ENCODE results near the gene USP21. TPM values are rescaled to one million over a fixed set of nuclear protein-coding genes. Genes with fewer than 3 reads are reported as not detected.

The USP21 gene
- total and polyA plus RNA-seq, 4 experiments from 2014 or later: 15.5 to 63.6 (median 46.3) TPM

DNA sequence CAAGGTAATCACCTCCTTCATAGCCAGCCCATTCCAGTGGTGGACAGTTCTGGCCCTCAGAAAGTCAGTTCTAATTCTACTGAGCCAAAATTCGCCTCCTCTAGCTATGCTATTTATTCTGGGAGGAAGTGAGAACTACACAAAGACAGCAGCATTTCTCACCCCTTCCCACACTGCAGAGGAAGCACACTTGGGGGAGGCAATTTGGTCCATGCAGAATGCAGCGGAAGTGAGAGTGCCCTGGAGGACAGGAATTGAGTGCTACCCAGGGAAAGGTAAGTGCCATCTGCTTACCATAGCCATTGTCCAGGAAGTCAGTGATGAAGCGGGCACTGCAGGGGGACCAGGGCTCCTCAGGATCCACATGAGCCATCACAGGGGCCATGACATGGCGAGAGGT, 35.9 kb downstream of the USP21 start:
- Histone ChIP-seq H3K4me1 (ENCODE audit: insufficient read depth, low read length) (peaks cover 36% of the 10 kb centered on the region), H3K27ac (ENCODE audit: low read depth, low read length) (no peak overlapping the region), H3K9me3 (ENCODE audit: control insufficient read depth in 1 of 2, low read length in 2 of 2) (no peaks in the 10 kb centered on the region), H3K36me3 (ENCODE audit: insufficient read depth, low read length) (no peaks in the 10 kb centered on the region), H3K27me3 (ENCODE audit: insufficient read depth, low read length) (no peaks in the 10 kb centered on the region), H3K4me3 (ENCODE audit: low read length in 2 of 2) (no peak overlapping the region)
- Mint-ChIP-seq H3K36me3 (peaks cover 0 to 2% of the 10 kb centered on the region in 2 donors), H3K4me3 (peak overlapping the region in 2 of 8 donors; percentile 11 to 12), H3K27ac (peak overlapping the region in 3 of 7 donors; percentile 15 to 72 (median 25)), H3K4me1 (peaks cover 16 to 31% (median 24%) of the 10 kb centered on the region in 4 donors), H3K9me3 (no peaks in the 10 kb centered on the region), H3K27me3 (peaks cover 0 to 1% of the 10 kb centered on the region in 2 donors)
- DNase-seq: no peak
- POLR2A ChIA-PET (ENCODE audit: partially characterized antibody): interaction anchor here (1.4 to 5.7 kb wide), 2 partner anchors 30 kb away, joined by 5 to 37 read pairs; partner anchors contain the start of genes PPOX and TOMM40L
- intact Hi-C loops (cut with micrococcal nuclease): no loop called here
- CTCF ChIA-PET (ENCODE audit: partially characterized antibody): interaction anchor here (1.3 to 10.9 kb wide), 5 partner anchors 8 to 40 kb away, joined by 3 to 131 read pairs (median 115); partner anchors contain the start of genes APOA2, NDUFS2, PPOX and TOMM40L

DNA sequence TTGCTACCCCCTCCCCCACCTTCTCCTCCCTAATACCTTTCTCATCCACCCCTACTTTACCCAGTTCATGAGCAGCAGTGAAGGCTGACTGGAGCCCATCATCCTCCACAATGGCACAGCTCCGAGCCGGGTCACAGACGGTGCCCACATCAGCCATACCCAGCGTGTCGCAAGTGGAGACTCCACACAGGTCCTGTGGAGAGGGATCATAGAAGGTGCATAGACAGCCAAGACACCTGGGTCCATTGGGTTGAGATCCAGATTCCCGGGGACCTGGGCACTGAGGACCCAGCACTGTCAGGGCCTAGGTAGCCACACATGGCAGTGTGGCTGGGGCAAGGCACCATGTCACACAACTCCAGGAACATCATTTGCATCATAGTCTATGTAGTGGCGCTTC, 36.8 kb downstream of the USP21 start:
- Histone ChIP-seq H3K36me3 (ENCODE audit: insufficient read depth, low read length) (no peaks in the 10 kb centered on the region), H3K4me3 (ENCODE audit: low read length in 2 of 2) (no peak overlapping the region), H3K27me3 (ENCODE audit: insufficient read depth, low read length) (no peaks in the 10 kb centered on the region), H3K9me3 (ENCODE audit: control insufficient read depth in 1 of 2, low read length in 2 of 2) (no peaks in the 10 kb centered on the region), H3K27ac (ENCODE audit: low read depth, low read length) (no peak overlapping the region), H3K4me1 (ENCODE audit: insufficient read depth, low read length) (peaks cover 40% of the 10 kb centered on the region)
- H3K4me1 Mint-ChIP-seq: peaks cover 19 to 41% (median 32%) of the 10 kb centered on the region in 4 donors
- H3K27me3 Mint-ChIP-seq: peaks cover 0 to 1% of the 10 kb centered on the region in 2 donors
- ChIA-PET CTCF (ENCODE audit: partially characterized antibody) (interaction anchor here (1.3 to 10.9 kb wide), 3 partner anchors 9 to 30 kb away, joined by 3 to 131 read pairs (median 115); partner anchors contain the start of genes APOA2, PPOX and TOMM40L), POLR2A (ENCODE audit: partially characterized antibody) (interaction anchor here (0.7 kb wide), 1 partner anchor 16 kb away, joined by 3 read pairs; no protein-coding TSS in a partner anchor)
- peaks cover 0 to 2% of the 10 kb centered on the region in 2 donors for H3K36me3 Mint-ChIP-seq
- H3K9me3 Mint-ChIP-seq: no peaks in the 10 kb centered on the region
- intact Hi-C loops (cut with micrococcal nuclease): no loop called here
- H3K4me3 Mint-ChIP-seq: no peak overlapping the region
- DNase-seq: no peak
- no peak overlapping the region for H3K27ac Mint-ChIP-seq

DNA sequence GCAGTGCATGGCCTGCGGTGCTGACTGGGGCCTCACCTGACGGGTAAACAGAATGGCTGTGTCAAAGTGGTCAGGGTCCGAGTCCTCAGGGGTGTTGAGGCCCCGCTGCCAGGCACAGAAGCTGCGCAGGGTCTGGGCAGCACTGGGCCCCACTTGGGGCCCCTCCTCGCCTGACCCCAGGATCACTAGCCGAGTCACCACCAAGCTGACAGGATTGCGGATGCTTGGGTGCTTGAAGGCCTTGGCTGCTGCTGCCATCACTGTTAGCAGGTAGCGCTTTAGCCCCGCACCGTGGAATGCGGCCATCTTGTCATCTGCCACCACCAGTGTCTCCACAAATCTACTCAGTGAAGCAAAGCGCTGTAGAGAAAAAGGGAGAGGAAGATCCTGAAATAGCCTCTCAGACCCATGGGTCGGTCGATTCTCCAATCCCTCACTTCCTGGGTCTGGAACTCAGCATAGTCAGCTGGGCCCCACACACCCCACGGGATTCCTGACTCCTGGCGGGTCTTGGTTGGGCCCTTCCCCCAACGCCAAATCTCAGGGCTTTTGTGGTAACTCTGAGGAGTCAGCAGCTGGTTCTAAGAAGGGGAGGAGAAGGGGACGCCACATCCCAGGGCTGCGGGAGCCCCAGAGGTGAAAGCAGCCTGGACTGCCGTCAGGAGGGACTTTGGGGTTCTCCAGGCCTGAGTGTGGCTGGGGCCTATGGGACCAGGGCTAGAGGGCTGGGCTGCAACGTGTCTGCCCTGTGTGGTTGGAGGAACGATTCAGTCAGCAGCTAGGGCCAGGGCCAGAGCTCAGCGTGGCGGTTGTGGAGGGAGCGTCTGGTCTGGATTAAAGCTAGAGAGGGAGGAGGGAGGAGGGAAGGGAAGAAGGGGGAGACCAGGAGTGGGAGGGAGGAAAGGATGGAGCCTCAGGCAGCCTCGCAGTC, 37.5 kb downstream of the USP21 start:
- ChIA-PET CTCF (ENCODE audit: partially characterized antibody) (interaction anchor here (1.3 to 8.7 kb wide), 2 partner anchors 8 to 28 kb away, joined by 3 to 131 read pairs; partner anchors contain the start of genes APOA2 and TOMM40L), POLR2A (ENCODE audit: partially characterized antibody) (interaction anchor here (0.7 to 0.8 kb wide), 2 partner anchors 15 to 17 kb away, joined by 3 read pairs; no protein-coding TSS in a partner anchor)
- Histone ChIP-seq H3K4me3 (ENCODE audit: low read length in 2 of 2) (no peak overlapping the region), H3K36me3 (ENCODE audit: insufficient read depth, low read length) (no peaks in the 10 kb centered on the region), H3K4me1 (ENCODE audit: insufficient read depth, low read length) (peaks cover 41% of the 10 kb centered on the region), H3K27ac (ENCODE audit: low read depth, low read length) (no peak overlapping the region), H3K27me3 (ENCODE audit: insufficient read depth, low read length) (no peaks in the 10 kb centered on the region), H3K9me3 (ENCODE audit: control insufficient read depth in 1 of 2, low read length in 2 of 2) (no peaks in the 10 kb centered on the region)
- intact Hi-C loops (cut with micrococcal nuclease): no loop called here
- H3K4me1 Mint-ChIP-seq: peaks cover 23 to 44% (median 36%) of the 10 kb centered on the region in 4 donors
- H3K4me3 Mint-ChIP-seq: no peak overlapping the region
- no peak overlapping the region for H3K27ac Mint-ChIP-seq
- no peaks in the 10 kb centered on the region for H3K9me3 Mint-ChIP-seq
- H3K36me3 Mint-ChIP-seq: peaks cover 0 to 2% of the 10 kb centered on the region in 2 donors
- peaks cover 0 to 1% of the 10 kb centered on the region in 2 donors for H3K27me3 Mint-ChIP-seq
- DNase-seq: no peak

DNA sequence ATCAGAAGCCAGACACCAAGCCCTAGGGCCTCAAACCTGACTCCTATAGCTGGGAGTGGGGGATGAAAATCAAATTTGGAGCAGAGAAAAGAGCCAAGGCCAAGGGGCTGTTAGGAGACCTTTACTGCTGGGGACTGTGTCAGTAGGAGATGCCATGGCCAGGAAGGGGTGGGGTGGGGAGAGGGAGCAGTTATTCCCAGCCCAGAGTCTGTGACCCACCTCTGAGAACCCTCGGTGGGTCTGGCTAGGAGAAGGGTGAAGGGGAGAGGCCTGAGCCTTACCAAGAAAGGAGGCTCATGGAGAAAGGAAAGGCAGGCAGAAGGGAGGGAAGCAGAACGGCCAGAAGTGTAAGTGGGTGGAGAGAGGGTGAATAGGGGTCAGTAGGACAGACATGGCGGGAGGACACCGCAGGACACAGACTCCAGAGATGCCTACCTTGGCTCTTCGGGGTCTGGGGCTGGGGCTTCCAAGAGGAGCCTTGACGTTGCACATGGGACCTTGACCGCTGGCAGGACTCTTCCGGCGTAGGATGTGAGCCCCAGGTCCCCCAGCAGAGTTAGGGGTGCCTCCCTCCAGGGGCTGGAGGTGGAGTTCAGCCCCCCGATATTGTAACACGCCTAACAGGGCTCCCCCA, 38.4 kb downstream of the USP21 start:
- ChIA-PET POLR2A (ENCODE audit: partially characterized antibody) (interaction anchor here (0.8 kb wide), 1 partner anchor 16 kb away, joined by 3 read pairs; no protein-coding TSS in a partner anchor), CTCF (ENCODE audit: partially characterized antibody) (interaction anchor here (1.8 to 8.7 kb wide), 2 partner anchors 27 to 94 kb away, joined by 4 to 131 read pairs; partner anchors contain the start of genes APOA2 and TOMM40L)
- peaks cover 19 to 46% (median 33%) of the 10 kb centered on the region in 4 donors for H3K4me1 Mint-ChIP-seq
- intact Hi-C loops (cut with micrococcal nuclease): no loop called here
- H3K4me1 ChIP-seq (ENCODE audit: insufficient read depth, low read length): peaks cover 35% of the 10 kb centered on the region
- H3K36me3 ChIP-seq (ENCODE audit: insufficient read depth, low read length): no peaks in the 10 kb centered on the region
- H3K9me3 Mint-ChIP-seq: no peaks in the 10 kb centered on the region
- H3K27ac Mint-ChIP-seq: peak overlapping the region in 1 of 7 donors; percentile 60
- no peak for DNase-seq
- no peak overlapping the region for H3K4me3 ChIP-seq (ENCODE audit: low read length in 2 of 2)
- H3K27me3 Mint-ChIP-seq: peaks cover 0 to 1% of the 10 kb centered on the region in 2 donors
- no peak overlapping the region for H3K4me3 Mint-ChIP-seq
- H3K27me3 ChIP-seq (ENCODE audit: insufficient read depth, low read length): no peaks in the 10 kb centered on the region
- H3K36me3 Mint-ChIP-seq: peaks cover 0 to 7% of the 10 kb centered on the region in 2 donors
- H3K9me3 ChIP-seq (ENCODE audit: control insufficient read depth in 1 of 2, low read length in 2 of 2): no peaks in the 10 kb centered on the region
- no peak overlapping the region for H3K27ac ChIP-seq (ENCODE audit: low read depth, low read length)

DNA sequence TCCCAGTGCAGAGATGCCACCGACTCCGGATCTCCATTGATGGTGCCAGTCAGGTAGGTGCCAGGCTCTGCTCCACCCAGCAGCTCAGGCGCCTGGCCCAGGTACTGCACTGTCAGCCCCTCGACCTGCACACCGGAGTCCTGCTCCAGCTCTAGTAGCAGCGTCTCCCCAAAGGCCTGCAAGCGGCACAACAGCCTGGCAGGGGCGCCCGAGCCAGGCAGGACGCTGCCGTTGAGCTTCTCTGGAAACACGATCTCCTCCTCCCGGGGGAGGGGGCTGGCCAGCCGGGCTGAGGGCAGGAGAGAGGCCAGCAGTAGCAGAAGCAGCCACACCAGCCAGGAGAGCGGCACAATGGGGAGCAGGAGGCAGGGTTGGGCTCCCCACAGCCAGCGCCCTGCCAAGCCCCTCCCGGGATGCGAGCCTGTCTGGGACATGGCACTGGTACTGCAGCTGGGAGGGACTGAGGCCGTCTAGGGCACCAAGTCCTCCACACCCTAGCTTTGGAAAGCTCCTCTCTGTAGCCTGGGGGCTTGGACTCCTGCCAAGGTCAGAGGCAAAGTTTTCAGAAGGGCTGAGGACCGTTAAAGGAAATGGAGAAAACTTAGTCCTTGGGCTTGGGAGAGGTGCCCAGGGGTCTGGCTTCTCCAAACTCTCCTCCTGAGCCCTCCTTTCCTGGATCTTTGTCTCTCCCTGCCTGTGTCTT, 39.0 kb downstream of the USP21 start:
- ChIA-PET POLR2A (ENCODE audit: partially characterized antibody) (interaction anchor here (0.5 to 5.8 kb wide), 4 partner anchors 9 to 483 kb away, joined by 3 to 134 read pairs (median 6); no protein-coding TSS in a partner anchor), CTCF (ENCODE audit: partially characterized antibody) (interaction anchor here (1.0 to 8.7 kb wide), 4 partner anchors 21 to 93 kb away, joined by 3 to 131 read pairs (median 6); partner anchors contain the start of genes APOA2 and TOMM40L)
- Histone ChIP-seq H3K4me3 (ENCODE audit: low read length in 2 of 2) (no peak overlapping the region), H3K9me3 (ENCODE audit: control insufficient read depth in 1 of 2, low read length in 2 of 2) (no peaks in the 10 kb centered on the region), H3K36me3 (ENCODE audit: insufficient read depth, low read length) (no peaks in the 10 kb centered on the region), H3K27me3 (ENCODE audit: insufficient read depth, low read length) (no peaks in the 10 kb centered on the region), H3K27ac (ENCODE audit: low read depth, low read length) (no peak overlapping the region), H3K4me1 (ENCODE audit: insufficient read depth, low read length) (peaks cover 36% of the 10 kb centered on the region)
- Mint-ChIP-seq H3K27ac (peak overlapping the region in 4 of 7 donors; percentile 25 to 94 (median 46)), H3K9me3 (no peaks in the 10 kb centered on the region), H3K4me1 (peaks cover 20 to 48% (median 31%) of the 10 kb centered on the region in 4 donors), H3K27me3 (peaks cover 0 to 1% of the 10 kb centered on the region in 2 donors), H3K4me3 (no peak overlapping the region), H3K36me3 (peaks cover 0 to 9% of the 10 kb centered on the region in 2 donors)
- intact Hi-C loops (cut with micrococcal nuclease): no loop called here
- no peak for DNase-seq

GRCh38 chr1:161198897-161199431, 39.7 kb downstream of the USP21 start, which contains the start of gene ADAMTS4:
Gene ADAMTS4, minus strand, starts transcription at chr1:161199054. Its CDS starts 427 bp downstream, at chr1:161198627.
- Histone ChIP-seq H3K36me3 (ENCODE audit: insufficient read depth, low read length) (no peaks in the 10 kb centered on the region), H3K27me3 (ENCODE audit: insufficient read depth, low read length) (no peaks in the 10 kb centered on the region), H3K4me3 (ENCODE audit: low read length in 2 of 2) (no peak within 1 kb of the TSS), H3K27ac (ENCODE audit: low read depth, low read length) (no peak within 1 kb of the TSS), H3K9me3 (ENCODE audit: control insufficient read depth in 1 of 2, low read length in 2 of 2) (no peaks in the 10 kb centered on the region), H3K4me1 (ENCODE audit: insufficient read depth, low read length) (peaks cover 42% of the 10 kb centered on the region)
- Mint-ChIP-seq H3K27ac (peak within 1 kb of the TSS; percentile 25 to 99 (median 75)), H3K9me3 (no peaks in the 10 kb centered on the region), H3K4me3 (peak within 1 kb of the TSS in 4 of 8 donors; percentile 3 to 49 (median 41)), H3K4me1 (peaks cover 23 to 54% (median 36%) of the 10 kb centered on the region in 4 donors), H3K27me3 (peaks cover 0 to 1% of the 10 kb centered on the region in 2 donors), H3K36me3 (peaks cover under 1 to 14% of the 10 kb centered on the region in 2 donors)
- intact Hi-C loops (cut with micrococcal nuclease): no loop called here
- DNase-seq: no peak
- ChIA-PET CTCF (ENCODE audit: partially characterized antibody) (interaction anchor here (1.0 to 1.8 kb wide), 4 partner anchors 21 to 183 kb away, joined by 3 to 7 read pairs (median 4); partner anchors contain the start of gene TOMM40L), POLR2A (ENCODE audit: partially characterized antibody) (interaction anchor here (0.7 to 5.8 kb wide), 4 partner anchors 10 to 26 kb away, joined by 3 to 134 read pairs (median 6); partner anchors contain the start of gene TOMM40L)
